Right kidney (tissue), 1 donor: ENCODE results near the gene ISG15.
"Not testable (repeated sequence)": the region's sequence is repeated elsewhere in the genome, so short reads cannot be mapped to it uniquely, and the experiment has no call there.

ENCODE experiments used
- DNase-seq: peaks from one replicate; pipeline ENCODE4 v3.0.0-alpha.2; 2016

The ISG15 gene

GRCh38 chr1:993379-993995, 19.8 kb upstream of the ISG15 start:
- DNase-seq, result no peak

- DNase-seq, result not testable (repeated sequence)
These were observed 18.8 kb upstream of the ISG15 start for GRCh38 chr1:994546-994945.

GRCh38 chr1:995665-996633, 17.3 kb upstream of the ISG15 start:
- no peak for DNase-seq

GRCh38 chr1:996851-997712, 16.2 kb upstream of the ISG15 start:
- DNase-seq, result no peak

GRCh38 chr1:997713-997992, 15.6 kb upstream of the ISG15 start:
- DNase-seq, result no peak

- peak; percentile 63 for DNase-seq
These were observed 15.1 kb upstream of the ISG15 start for GRCh38 chr1:997993-998744.

GRCh38 chr1:998745-998994, 14.6 kb upstream of the ISG15 start:
- no peak for DNase-seq

GRCh38 chr1:998995-999724, 14.1 kb upstream of the ISG15 start:
- peak; percentile 72 for DNase-seq

GRCh38 chr1:999725-1000356, 13.5 kb upstream of the ISG15 start, which contains the start of gene HES4:
HES4 (minus strand) TSS chr1:1000097; CDS start chr1:999973, 124 bp downstream.
- no peak for DNase-seq

GRCh38 chr1:1000357-1001056, 12.8 kb upstream of the ISG15 start:
- DNase-seq, result peak; percentile 95

GRCh38 chr1:1001057-1001783, 12.1 kb upstream of the ISG15 start:
- no peak for DNase-seq

- no peak for DNase-seq
These were observed 9.5 kb upstream of the ISG15 start for GRCh38 chr1:1003618-1004419.

- no peak for DNase-seq
These were observed 8.9 kb upstream of the ISG15 start for GRCh38 chr1:1004420-1004779.

- DNase-seq, result peak; percentile 61
These were observed 8.3 kb upstream of the ISG15 start for GRCh38 chr1:1004780-1005697.

GRCh38 chr1:1005774-1006304, 7.5 kb upstream of the ISG15 start:
- DNase-seq, result no peak

GRCh38 chr1:1006305-1007159, 6.8 kb upstream of the ISG15 start:
- DNase-seq, result no peak

- DNase-seq, result not testable (repeated sequence)
These were observed 3.2 kb upstream of the ISG15 start for GRCh38 chr1:1010131-1010530.
